Mucosa of descending colon (tissue), 3 donors: ENCODE results near the gene SPECC1. TPM values are rescaled to one million over a fixed set of nuclear protein-coding genes. Genes with fewer than 3 reads are reported as not detected.
"Not testable (repeated sequence)": the region's sequence is repeated elsewhere in the genome, so short reads cannot be mapped to it uniquely, and the experiment has no call there.

Source experiments
- ATAC-seq: fragments of 200-7000 bp; cut with Tn5 transposase; one replicate; pipeline ENCODE4 v1.9.1; 2020; ENCODE audit warnings: mild to moderate bottlenecking, moderate library complexity
- DNase-seq, 3 donors: peaks; one replicate each; pipeline ENCODE4 v3.0.0-alpha.2; 2020
- H3K36me3 ChIP-seq: fragments of 200-600 bp; one replicate; pipeline ENCODE4 v1.8.0; 2021; ENCODE audit warnings: low read depth, mild to moderate bottlenecking
- H3K4me1 ChIP-seq: fragments of 200-600 bp; one replicate; pipeline ENCODE4 v1.8.0; 2021; ENCODE audit warnings: low read depth, mild to moderate bottlenecking
- H3K4me3 ChIP-seq: fragments of 200-600 bp; one replicate; pipeline ENCODE4 v1.8.0; 2021; ENCODE audit warnings: mild to moderate bottlenecking
- H3K9me3 ChIP-seq: fragments of 200-600 bp; one replicate; pipeline ENCODE4 v1.8.0; 2021; ENCODE audit warnings: mild to moderate bottlenecking
- intact Hi-C, 2 donors: fragments of 100-400 bp; cut with DNase I in 1 of 2; cut with micrococcal nuclease in 1 of 2; formaldehyde crosslinking; loops; one replicate each; pipeline versions ENCODE4 v1.11.0 to v1.11.1; 2022; cut with DNase I, micrococcal nuclease
- total RNA-seq, 3 donors: library from RNA; stranded (reverse); fragmentation: NEBNext Ultra II Directional in 2 of 3; extraction: Animal tissue kit (Norgen Biotek cat#: 25700) in 2 of 3; gene quantifications; one replicate each; pipeline versions ENCODE4 v1.2.1 to v1.2.4, GENCODE V29; 2021 to 2023
- TF ChIP-seq, protein P1 (sequence below): fragments of 200-600 bp; IDR thresholded peaks from one replicate; pipeline ENCODE4 v1.8.0; 2022; ENCODE audit warnings: antibody characterized with exemption, mild to moderate bottlenecking
- donor health status: DM: no; HTN: no; CAD: no; lungs with moderate emphysema.
- donor health status: DM: no; HTN: no; CAD: no.
- donor health status: DM: no; HTN: yes; CAD: no.

The SPECC1 gene
- total RNA-seq, 3 donors from 2014 or later, result 36.2 to 86.3 (median 85.7) TPM

DNA sequence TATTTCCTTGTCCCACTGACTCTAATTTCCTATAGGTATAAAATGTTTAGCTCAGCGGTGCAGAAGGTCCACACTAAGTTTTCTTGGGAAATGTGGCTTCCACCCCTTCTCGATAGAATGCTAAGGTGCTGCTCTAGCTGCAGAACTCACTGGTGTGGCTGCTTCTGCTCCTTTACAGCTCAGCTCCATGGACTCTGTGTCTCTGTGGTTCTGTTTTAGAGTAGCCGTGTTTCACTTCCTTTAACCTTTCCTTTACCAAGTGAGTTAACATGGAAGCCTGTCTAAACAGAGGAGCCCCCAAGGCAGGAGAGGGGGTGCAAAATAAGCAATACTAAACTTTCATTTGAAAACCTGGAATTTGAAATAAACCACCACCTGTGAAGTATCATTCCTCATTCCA, 65.3 kb downstream of the SPECC1 start:
- ATAC-seq, result no peak

DNA sequence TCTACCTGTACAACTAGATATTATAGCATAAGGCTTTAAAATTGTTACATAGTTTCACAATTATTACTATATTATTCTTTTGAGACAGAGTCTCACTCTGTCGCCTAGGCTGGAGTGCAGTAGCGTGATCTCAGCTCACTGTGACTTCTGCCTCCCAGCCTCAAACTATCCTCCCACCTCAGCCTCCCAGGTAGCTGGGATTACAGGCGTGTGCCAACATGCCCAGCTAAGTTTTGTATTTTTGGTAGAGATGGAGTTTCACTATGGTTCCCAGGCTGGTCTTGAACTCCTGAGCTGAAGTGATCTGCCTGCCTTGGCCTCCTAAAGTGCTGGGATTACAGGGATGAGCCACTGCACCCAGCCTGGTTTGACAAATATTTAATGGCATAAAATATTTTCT, 67.0 kb downstream of the SPECC1 start:
- DNase-seq, intact Hi-C loops, H3K9me3 ChIP-seq, ATAC-seq, H3K4me1 ChIP-seq, H3K36me3 ChIP-seq, H3K4me3 ChIP-seq: not testable (repeated sequence)

More for the DNA sequence above, 65.3 kb downstream of the SPECC1 start:
- no peaks in the 10 kb centered on the region for H3K4me1 ChIP-seq
- H3K4me3 ChIP-seq, result no peak overlapping the region
- intact Hi-C loops, result no loop called here
- H3K36me3 ChIP-seq, result no peaks in the 10 kb centered on the region
- no peak for DNase-seq
- TF ChIP-seq, protein P1, sequence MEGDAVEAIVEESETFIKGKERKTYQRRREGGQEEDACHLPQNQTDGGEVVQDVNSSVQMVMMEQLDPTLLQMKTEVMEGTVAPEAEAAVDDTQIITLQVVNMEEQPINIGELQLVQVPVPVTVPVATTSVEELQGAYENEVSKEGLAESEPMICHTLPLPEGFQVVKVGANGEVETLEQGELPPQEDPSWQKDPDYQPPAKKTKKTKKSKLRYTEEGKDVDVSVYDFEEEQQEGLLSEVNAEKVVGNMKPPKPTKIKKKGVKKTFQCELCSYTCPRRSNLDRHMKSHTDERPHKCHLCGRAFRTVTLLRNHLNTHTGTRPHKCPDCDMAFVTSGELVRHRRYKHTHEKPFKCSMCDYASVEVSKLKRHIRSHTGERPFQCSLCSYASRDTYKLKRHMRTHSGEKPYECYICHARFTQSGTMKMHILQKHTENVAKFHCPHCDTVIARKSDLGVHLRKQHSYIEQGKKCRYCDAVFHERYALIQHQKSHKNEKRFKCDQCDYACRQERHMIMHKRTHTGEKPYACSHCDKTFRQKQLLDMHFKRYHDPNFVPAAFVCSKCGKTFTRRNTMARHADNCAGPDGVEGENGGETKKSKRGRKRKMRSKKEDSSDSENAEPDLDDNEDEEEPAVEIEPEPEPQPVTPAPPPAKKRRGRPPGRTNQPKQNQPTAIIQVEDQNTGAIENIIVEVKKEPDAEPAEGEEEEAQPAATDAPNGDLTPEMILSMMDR, result no peak
- no peaks in the 10 kb centered on the region for H3K9me3 ChIP-seq

DNA sequence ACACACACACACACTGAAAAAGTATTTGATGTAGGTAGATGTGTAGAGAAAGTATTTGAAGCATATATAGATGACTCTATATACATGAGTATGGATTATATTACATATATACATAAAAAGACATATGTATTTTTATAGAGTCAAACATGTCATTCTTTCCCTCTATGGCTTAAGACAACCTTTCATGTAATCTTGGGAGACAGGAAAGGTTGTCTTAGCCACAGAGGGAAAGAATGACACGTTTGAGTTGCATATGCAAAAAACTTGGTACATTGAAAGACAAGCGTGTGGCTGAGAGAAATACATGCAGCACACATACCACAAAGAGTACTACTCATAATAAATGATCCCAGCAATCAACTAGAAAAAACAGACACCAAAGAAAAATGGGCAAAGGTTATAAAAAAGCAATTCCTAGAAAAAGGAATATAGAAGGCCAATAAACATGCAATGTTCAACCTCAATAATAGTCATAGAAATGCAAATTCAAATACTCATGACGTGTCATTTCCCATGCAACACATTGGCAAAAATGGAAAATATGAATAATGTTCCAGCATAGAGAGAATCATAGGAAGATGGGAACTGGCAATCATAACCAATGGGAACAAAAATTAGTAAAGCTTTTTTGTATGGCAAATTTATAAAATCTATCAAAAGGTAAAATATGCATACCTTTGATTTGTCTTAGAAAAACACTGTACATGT, 69.0 kb downstream of the SPECC1 start:
- Histone ChIP-seq H3K9me3 (no peaks in the 10 kb centered on the region), H3K4me1 (no peaks in the 10 kb centered on the region), H3K4me3 (no peak overlapping the region), H3K36me3 (no peaks in the 10 kb centered on the region)
- DNase-seq (no peak), ATAC-seq (no peak)
- TF ChIP-seq, protein P1, result no peak
- intact Hi-C loops, result no loop called here

DNA sequence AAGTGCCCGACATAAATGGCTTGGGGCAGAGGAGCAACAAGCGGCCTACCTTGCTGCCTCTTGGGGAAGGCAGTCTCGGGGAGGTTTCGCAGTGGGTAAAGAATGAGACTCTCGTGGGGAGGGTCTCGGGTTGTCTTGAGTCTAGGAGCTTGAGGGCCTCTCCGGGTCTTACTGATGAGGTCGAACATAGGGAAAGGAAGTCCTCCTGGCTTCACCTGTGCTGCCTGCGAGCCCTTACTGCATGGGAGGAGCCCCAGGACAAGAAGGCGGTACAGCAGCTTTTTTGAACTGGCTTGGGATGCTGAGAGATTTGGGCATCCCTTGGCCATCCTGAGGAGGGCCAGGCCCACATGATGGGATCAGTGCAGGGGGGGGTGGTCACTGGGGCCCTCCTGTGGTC, 71.4 kb downstream of the SPECC1 start:
- no peaks in the 10 kb centered on the region for H3K4me1 ChIP-seq
- no peaks in the 10 kb centered on the region for H3K36me3 ChIP-seq
- no peaks in the 10 kb centered on the region for H3K9me3 ChIP-seq
- intact Hi-C loops, result no loop called here
- no peak overlapping the region for H3K4me3 ChIP-seq
- ATAC-seq (no peak), DNase-seq (no peak)
- TF ChIP-seq, protein P1, result no peak

DNA sequence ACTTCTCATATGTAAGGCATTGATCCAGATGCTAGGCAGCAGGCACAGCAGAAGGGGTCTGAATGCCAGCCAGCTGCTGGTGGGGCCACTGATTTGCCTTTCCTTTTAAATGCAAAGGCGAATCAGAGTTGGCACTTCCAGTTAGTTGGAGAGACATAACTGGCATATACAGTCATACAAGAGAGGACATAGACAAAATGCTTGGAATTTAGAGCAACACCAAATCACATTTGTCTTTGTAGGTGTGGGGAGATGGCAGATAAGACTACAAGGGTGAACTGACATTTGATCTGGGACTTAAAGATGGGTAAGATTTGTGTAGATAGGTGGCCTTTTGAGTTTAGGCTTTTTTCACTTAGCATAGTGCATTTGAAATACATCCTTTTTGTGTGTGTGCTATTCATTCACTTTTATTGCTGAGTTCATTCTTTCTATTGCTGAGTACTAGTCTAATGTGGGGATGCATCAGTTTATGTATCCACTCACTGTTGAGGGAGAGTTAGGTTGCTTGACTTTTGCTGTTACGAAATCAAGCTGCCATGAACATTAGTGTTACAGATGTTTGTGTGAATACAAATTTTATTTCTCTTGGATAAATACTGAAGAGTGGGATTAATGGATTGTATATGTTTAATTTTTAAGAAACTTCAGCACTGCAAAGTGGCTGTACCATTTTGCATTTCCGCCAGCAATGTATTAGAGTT, 74.1 kb downstream of the SPECC1 start:
- DNase-seq (no peak), ATAC-seq (no peak)
- no peaks in the 10 kb centered on the region for H3K9me3 ChIP-seq
- intact Hi-C loops, result no loop called here
- TF ChIP-seq, protein P1, result no peak
- H3K4me3 ChIP-seq, result no peak overlapping the region
- no peaks in the 10 kb centered on the region for H3K36me3 ChIP-seq
- H3K4me1 ChIP-seq, result no peaks in the 10 kb centered on the region

DNA sequence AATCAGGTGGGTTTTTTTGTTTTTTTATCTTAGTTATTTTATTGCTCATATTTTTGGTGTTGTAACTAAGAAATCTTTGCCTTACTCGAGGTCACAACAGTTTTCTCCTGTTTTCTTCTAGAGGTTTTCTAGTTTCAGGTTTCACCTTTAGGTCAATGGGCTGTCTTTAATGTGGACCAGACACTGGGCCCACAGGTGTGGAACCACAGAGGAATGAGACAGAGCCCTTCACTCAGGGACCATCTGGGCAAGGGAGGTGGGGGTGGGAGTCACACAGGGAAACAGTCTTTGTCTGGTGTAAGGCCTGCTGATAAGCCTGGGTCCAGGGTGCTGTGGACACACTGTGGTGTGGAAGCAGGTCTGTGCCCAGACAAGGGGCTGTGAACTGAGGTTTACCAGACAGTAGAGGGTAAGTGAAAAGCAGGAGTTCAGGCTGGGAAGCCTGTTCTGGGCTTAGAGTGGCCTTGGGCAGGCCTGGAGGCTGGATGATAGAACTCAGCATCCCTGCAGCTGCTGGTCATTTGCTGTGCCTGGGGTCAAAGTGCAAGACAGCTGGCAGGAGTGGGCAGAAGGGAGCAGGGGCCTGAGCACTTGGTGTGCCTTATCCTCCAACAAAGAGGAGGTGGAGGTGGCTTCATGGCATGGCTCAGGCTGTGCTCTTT, 75.6 kb downstream of the SPECC1 start:
- H3K9me3 ChIP-seq, result no peaks in the 10 kb centered on the region
- H3K36me3 ChIP-seq, result no peaks in the 10 kb centered on the region
- intact Hi-C loops, result no loop called here
- no peak for ATAC-seq
- no peaks in the 10 kb centered on the region for H3K4me1 ChIP-seq
- no peak for DNase-seq
- no peak overlapping the region for H3K4me3 ChIP-seq
- TF ChIP-seq, protein P1, result no peak
